HG02885 (cell line): ENCODE data around the gene PLRG1.

Experiments used
- ATAC-seq: cut with Tn5 transposase; IDR thresholded peaks from one replicate; pipeline ENCODE4 v1.9.1; 2021; ENCODE audit warnings: mild to moderate bottlenecking; ENCODE audit not compliant: unreplicated experiment, poor library complexity

Gene PLRG1

GRCh38 chr4:154527308-154527707 lies 22.9 kb downstream of the PLRG1 start:
- no peak for ATAC-seq

GRCh38 chr4:154526151-154526550 lies 24.0 kb downstream of the PLRG1 start:
- ATAC-seq: no peak

DNA sequence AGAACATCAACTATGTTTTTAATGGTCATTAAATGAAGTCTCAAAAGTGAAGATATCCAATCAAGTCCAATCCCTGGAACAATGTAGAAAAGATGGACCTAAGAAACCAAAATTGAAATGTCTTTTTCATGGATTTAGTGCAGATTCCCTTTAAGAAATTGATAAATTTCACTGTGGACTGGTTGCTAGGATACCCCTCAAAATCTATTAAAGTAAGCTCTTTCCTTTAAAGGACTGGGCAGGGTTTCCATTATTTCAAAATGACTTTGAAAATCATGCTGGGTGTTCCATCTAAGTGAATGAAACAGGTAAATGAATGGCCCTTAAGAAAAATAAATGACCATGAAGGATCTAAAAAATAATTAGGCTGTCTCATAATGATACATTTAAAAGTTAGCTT lies 28.6 kb downstream of the PLRG1 start:
- ATAC-seq: no peak

DNA sequence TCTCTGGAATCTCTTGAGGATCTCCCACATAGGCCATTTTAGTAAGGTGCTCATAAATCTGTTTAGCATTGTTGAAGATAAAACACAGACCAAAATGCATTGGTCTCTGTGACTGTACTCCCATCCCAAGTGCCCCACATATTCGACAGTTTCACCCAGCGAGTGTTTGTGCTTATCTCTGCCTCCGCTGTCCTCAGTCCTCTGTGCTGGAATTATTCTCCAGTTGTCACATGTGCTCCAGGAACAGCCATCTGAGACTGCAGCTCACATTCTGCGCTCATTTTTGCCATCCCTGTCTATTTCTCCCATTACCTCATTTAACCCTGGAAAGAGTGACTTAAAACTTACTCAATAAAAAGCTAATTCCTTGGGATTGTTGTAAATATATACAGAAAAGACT lies 31.0 kb downstream of the PLRG1 start:
- no peak for ATAC-seq

DNA sequence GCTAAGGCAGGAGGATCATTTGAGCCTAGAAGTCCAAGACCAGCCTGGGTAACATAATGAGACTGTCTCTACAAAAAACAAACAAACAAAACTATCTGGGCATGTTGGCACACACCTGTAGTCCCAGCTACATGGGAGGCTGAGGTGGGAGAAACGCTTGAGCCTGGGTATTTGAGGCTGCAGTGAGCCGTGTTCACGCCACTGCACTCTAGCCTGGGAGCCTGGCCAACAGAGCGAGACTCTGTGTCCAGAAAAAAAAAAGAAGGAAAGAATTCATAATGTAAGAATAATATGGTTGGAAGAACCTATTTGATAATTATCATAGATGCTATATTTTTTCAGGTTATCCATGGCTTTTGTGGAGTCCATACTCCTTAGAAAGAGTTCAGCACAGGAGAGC lies 32.6 kb downstream of the PLRG1 start:
- ATAC-seq: no peak

- ATAC-seq: no peak
Observed at GRCh38 chr4:154516318-154517029, 33.7 kb downstream of the PLRG1 start.

GRCh38 chr4:154511981-154512380 lies 38.2 kb downstream of the PLRG1 start:
- ATAC-seq: no peak

DNA sequence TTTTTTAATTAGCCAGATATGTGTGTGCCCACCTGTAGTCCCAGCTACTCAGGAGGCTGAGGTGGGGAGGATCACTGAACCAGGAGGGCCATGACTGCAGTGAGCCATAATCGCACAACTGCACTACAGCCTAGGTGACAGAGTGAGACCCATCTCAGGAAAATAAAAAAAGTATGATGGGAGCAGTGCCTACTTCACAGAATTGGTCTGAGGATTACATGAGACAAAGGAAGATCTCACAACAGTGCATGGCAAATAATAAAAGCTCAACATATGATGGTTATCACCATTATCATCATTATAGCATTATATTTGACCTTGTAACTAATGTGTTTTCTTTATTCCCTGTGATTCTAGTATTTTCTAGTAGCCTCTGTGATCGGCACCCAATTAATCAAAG lies 38.7 kb downstream of the PLRG1 start:
- no peak for ATAC-seq

DNA sequence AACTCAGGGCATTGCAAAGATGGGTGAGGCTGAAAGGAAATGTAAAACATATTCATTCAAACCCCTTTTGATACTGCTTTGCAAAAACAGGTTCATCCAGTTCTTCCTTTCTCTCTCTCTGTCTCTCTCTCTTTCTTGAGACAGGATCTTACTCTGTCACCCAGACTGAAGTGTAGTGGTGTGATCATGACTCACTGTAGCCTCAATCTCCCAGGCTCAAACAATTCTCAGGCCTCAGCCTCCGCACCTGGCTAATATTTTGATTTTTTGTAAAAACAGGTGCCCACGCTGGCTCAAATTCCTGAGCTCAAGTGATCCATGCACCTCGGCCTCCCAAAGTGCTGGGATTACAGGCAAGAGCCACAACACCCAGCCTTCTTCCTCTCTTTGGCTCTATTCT lies 43.0 kb downstream of the PLRG1 start:
- ATAC-seq: no peak

DNA sequence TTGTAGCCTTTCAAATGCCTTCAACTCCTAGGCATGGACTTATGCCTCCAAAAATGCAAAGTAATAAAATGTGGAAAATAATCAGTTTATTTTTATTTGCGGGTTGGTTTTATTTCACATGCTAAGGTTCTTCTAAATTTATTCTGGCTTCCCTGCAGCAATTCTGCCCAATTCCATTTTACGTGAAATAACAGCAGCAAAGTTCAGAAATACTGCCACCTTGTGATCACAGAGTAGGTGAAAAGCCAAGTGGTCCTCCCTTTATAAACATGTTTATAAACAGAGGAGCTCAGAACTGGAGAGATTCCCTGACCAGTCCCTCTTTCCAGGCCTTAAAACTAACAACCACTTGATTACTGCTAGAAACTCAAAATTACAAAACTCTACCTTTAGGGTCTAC lies 43.9 kb downstream of the PLRG1 start:
- peak; percentile 66 for ATAC-seq

DNA sequence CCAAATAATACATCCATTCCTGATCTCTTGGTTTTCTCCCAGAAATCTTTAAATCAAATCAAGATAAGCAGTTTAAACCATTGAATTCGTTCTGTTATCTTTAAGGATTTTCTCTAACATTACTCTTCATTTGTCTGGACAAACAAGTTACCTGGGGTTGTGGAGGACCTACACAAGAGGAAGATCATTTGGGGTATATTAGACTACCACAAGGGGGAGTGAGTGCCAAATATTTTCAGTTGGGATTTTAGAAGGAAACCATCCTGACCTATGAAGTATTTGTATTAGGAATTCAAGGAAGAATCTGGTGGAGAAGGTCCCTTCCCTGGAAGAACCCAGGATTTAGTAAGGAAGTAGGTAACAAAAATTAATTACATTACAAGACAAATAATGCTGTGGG lies 46.6 kb downstream of the PLRG1 start:
- no peak for ATAC-seq

DNA sequence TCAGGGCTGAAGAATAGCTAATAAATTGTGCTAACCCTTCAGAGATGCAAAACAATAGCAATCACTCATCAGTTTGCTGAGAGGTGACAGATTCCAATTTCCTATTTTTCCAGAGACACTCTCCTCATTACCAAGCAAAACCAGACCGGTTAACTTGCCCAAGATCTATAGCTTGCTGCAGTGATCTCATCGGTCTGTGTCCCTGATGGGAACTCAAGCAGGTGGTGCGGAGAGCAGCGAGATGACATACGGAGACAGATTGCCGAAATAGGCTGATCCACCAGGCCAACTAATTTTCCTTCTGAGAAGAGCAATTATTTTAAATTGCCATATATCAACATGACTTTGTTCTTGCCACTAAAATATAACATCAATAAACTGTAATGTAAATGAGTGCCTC lies 48.1 kb downstream of the PLRG1 start:
- no peak for ATAC-seq

DNA sequence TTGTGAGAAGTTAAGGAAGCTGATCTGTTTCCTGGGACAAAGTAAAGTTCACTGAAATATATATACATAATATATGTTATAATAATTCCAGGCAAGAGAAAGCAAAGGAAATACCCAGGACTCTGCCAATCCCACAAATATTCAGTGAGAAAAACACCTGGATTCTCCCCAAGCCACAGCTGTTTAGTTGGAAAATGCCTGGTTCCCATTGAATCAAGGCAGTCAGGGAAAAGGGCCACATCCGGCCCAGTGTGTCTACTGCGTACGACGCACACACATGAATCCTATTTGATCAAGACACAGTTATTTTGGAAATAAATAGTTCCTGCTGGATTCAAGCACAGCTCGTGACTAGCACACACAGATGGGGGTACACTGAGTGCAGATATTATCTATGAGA lies 52.3 kb downstream of the PLRG1 start:
- no peak for ATAC-seq

- ATAC-seq: no peak
Observed at GRCh38 chr4:154495867-154496266, 54.3 kb downstream of the PLRG1 start.

DNA sequence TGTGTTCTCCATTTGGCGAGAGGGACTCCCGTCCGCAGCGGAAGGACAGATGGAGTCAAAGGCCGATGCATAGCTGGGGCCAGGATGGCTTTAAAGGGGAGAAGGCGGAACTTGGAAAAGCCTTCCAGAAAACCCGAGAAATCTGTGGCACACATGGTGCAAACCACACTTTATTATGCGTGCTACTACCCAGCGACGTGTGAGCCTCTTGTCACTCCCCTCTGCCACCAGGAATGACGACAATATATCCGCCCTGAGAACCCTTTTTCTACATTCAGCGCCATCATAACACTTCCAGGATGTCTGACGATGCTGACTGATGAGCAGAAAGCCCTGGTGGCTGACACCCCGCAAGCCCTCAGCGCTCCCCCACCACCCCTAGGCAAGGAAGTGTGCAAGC lies 57.9 kb downstream of the PLRG1 start:
- ATAC-seq: no peak

DNA sequence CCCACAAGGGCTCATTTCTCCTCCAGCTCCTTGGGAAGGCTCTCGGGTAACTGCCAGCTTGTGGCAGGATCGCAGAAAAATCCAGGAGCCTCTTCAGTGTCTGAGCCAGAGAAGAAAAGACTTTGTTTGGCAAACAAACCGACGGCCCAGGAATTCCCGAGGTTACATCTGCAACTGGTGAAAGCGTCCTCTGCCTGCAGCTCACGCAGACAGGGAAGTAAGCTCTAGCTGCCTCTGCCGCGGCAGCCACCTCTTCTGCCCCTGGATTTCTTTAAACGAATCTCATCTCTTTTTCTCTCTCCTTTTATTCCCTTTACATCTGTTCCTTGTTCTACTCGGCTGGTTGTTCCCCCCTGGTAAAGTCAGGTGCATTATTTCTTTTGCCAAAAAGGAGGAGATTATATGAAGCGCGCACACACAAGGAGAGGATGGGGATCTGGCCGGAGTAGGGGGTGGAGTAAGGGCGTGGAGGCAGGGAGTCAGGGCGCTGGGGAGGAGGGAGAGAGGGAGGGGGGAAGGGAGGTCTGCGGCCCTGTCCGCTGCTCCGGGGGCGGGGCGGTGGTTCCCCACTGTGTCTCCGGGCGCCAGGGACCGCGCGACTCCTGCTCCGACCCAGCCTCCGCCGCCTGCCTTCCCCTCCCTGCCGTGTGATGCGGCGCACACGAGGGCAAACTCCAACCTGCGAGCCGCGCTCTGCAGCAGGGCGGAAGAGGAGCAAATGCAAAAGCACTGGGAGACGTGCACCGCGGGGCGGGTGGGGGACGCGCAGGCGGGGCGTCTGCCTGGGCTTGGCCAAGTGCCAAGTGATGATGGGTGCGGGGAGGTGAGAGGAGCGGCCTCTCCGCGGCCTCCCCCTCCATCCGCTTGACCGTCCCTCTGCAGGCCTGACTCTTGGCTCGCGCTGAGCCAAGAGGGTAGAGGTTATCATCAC lies 58.6 kb downstream of the PLRG1 start, which contains the start of gene DCHS2:
DCHS2 (minus strand) TSS at position 459 of the 931 bp plus-strand sequence; CDS start at position 15, 444 bp downstream.
- ATAC-seq: peak; percentile 59

DNA sequence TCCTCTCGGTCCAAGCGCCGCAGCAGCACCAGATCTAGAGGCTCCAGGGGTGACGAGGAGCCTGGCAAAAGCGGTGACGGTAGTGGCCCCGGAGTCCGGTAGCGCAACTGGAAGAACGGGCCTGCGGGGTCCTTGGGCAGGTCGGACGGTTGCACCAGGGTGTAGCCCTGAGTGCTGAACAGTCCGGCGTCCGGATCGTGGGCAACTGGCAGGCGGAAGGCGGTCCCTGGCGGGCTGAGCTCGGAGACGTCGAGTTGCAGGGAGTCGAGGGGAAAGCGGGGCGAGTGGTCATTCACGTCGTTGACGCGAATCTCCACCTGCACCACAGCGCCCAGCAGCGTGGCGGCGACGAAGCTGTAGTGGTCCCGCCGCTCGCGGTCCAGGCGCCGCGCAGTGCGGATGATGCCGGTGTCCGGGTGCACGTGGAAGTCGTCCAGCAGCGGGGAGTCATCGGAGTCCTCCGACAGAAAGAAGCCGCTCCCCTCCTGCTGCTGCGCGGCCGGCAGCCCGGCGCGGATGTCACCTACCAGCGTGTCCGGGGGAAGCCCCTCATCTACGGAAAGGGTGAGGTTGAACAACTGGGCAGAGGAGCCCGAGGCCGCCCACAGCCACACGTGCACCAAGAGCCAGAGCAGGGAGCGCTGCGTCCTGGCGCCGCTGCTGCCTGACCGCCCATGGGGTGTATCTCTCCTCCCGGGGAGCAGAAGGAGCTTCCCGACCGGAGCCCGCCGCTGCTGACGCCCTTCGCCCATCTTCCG lies 59.4 kb downstream of the PLRG1 start:
- ATAC-seq: peak; percentile 70

GRCh38 chr4:154490234-154490582 lies 60.0 kb downstream of the PLRG1 start:
- no peak for ATAC-seq

GRCh38 chr4:154489558-154490233 lies 60.5 kb downstream of the PLRG1 start:
- ATAC-seq: no peak

- no peak for ATAC-seq
Observed at GRCh38 chr4:154487145-154487544, 63.1 kb downstream of the PLRG1 start.
